Parathyroid adenoma (tissue), 2 donors: ENCODE data around the gene MMP8.

Experiments used
- H2AFZ ChIP-seq: fragments of 300-600 bp; sonication (generic); one replicate; pipeline ENCODE4 v1.7.0; 2017; ENCODE audit warnings: antibody characterized with exemption, mild to moderate bottlenecking
- H3K27ac ChIP-seq: fragments of 300-600 bp; sonication (generic); one replicate; pipeline ENCODE4 v1.7.0; 2017
- H3K27me3 ChIP-seq: fragments of 300-600 bp; sonication (generic); one replicate; pipeline ENCODE4 v1.7.0; 2017; ENCODE audit warnings: low read length; ENCODE audit not compliant: control insufficient read depth, insufficient read depth
- H3K36me3 ChIP-seq: fragments of 300-600 bp; sonication (generic); one replicate; pipeline ENCODE4 v1.7.0; 2017; ENCODE audit warnings: low read length; ENCODE audit not compliant: control insufficient read depth, insufficient read depth
- H3K4me1 ChIP-seq: fragments of 300-600 bp; sonication (generic); one replicate; pipeline ENCODE4 v1.7.0; 2017; ENCODE audit warnings: control low read depth
- H3K4me2 ChIP-seq: fragments of 300-600 bp; sonication (generic); one replicate; pipeline ENCODE4 v1.7.0; 2017; ENCODE audit warnings: low read length
- H3K4me3 ChIP-seq: fragments of 300-600 bp; sonication (generic); one replicate; pipeline ENCODE4 v1.7.0; 2017; ENCODE audit warnings: low read depth, low read length
- H3K79me2 ChIP-seq: fragments of 300-600 bp; sonication (generic); one replicate; pipeline ENCODE4 v1.7.0; 2017; ENCODE audit warnings: control low read depth
- H3K9ac ChIP-seq: fragments of 300-600 bp; sonication (generic); one replicate; pipeline ENCODE4 v1.7.0; 2017; ENCODE audit warnings: mild to moderate bottlenecking
- H3K9me3 ChIP-seq: fragments of 300-600 bp; sonication (generic); one replicate; pipeline ENCODE4 v1.7.0; 2017; ENCODE audit warnings: low read length; ENCODE audit not compliant: control insufficient read depth
- TF ChIP-seq, protein P1 (sequence below): fragments of 300-600 bp; sonication (generic); IDR thresholded peaks from one replicate; pipeline ENCODE4 v1.7.0; 2017; ENCODE audit warnings: antibody characterized with exemption, mild to moderate bottlenecking
- donor health status: primary hyperparathyroidism.

The MMP8 gene, protein sequence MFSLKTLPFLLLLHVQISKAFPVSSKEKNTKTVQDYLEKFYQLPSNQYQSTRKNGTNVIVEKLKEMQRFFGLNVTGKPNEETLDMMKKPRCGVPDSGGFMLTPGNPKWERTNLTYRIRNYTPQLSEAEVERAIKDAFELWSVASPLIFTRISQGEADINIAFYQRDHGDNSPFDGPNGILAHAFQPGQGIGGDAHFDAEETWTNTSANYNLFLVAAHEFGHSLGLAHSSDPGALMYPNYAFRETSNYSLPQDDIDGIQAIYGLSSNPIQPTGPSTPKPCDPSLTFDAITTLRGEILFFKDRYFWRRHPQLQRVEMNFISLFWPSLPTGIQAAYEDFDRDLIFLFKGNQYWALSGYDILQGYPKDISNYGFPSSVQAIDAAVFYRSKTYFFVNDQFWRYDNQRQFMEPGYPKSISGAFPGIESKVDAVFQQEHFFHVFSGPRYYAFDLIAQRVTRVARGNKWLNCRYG

DNA sequence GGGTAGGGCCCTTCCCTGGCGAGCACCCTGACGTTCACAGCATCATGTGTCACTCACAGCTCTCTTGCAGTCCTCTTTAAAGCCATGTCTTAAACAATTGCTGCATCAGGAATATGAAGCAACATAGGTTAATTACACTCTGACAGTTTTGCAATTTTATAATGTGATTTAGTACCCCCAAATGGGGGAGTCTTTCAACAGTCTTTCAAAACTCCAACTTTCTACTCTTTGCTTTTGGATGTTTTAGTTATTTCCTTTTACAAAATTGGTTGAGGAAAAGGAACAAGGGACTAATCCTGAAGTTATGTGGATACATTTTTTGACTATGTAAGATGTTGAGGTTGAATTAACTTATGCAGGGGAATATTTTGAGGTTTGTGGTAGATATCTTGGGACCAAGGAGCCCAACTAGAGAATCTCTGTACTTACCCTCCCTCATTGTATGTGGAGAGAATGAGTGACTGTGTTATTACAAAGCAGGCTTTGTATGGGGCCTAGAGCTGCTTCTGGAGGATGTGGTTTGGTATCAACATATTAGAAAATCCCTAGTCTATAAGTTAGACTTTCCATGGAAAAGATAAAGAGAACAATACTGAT, at the start of gene MMP8:
Gene MMP8 (minus strand): TSS at position 51 of the 597 bp plus-strand sequence. CDS start 99 bp downstream, outside the sequence.
- Histone ChIP-seq H3K4me3 (no peak within 1 kb of the TSS), H2AFZ (no peak within 1 kb of the TSS), H3K4me1 (no peaks in the 10 kb centered on the region), H3K9me3 (no peaks in the 10 kb centered on the region), H3K36me3 (no peaks in the 10 kb centered on the region), H3K27me3 (no peaks in the 10 kb centered on the region), H3K27ac (no peak within 1 kb of the TSS), H3K79me2 (no peaks in the 10 kb centered on the region), H3K4me2 (no peak within 1 kb of the TSS), H3K9ac (no peak within 1 kb of the TSS)
- TF ChIP-seq, protein P1, sequence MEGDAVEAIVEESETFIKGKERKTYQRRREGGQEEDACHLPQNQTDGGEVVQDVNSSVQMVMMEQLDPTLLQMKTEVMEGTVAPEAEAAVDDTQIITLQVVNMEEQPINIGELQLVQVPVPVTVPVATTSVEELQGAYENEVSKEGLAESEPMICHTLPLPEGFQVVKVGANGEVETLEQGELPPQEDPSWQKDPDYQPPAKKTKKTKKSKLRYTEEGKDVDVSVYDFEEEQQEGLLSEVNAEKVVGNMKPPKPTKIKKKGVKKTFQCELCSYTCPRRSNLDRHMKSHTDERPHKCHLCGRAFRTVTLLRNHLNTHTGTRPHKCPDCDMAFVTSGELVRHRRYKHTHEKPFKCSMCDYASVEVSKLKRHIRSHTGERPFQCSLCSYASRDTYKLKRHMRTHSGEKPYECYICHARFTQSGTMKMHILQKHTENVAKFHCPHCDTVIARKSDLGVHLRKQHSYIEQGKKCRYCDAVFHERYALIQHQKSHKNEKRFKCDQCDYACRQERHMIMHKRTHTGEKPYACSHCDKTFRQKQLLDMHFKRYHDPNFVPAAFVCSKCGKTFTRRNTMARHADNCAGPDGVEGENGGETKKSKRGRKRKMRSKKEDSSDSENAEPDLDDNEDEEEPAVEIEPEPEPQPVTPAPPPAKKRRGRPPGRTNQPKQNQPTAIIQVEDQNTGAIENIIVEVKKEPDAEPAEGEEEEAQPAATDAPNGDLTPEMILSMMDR: no peak

DNA sequence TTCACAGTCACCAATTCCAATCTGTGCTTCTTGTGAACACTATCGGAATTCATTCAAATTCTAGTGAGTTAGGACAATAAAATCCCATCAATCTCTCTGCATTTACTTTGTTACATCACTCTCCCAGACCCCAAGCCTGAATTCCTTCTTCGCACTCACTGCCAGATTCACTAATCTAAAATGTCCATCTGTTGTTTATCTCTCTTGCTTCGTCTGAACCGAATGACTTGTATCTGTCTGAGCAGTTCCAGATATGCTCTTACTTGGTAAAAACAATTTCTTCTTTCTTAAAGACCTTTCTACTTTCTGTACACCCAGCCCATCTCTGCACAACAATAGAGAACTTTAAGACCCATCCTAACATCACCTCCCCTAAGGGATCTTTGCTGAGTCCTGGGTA, 48.6 kb upstream of the MMP8 start:
- no peak overlapping the region for H3K27ac ChIP-seq
- H2AFZ ChIP-seq: no peak overlapping the region
- TF ChIP-seq, protein P1: no peak
- H3K9ac ChIP-seq: no peak overlapping the region
- no peaks in the 10 kb centered on the region for H3K4me1 ChIP-seq
- H3K27me3 ChIP-seq: no peaks in the 10 kb centered on the region
- H3K4me2 ChIP-seq: no peak overlapping the region
- H3K79me2 ChIP-seq: no peaks in the 10 kb centered on the region
- no peaks in the 10 kb centered on the region for H3K9me3 ChIP-seq
- no peaks in the 10 kb centered on the region for H3K36me3 ChIP-seq
- H3K4me3 ChIP-seq: no peak overlapping the region

DNA sequence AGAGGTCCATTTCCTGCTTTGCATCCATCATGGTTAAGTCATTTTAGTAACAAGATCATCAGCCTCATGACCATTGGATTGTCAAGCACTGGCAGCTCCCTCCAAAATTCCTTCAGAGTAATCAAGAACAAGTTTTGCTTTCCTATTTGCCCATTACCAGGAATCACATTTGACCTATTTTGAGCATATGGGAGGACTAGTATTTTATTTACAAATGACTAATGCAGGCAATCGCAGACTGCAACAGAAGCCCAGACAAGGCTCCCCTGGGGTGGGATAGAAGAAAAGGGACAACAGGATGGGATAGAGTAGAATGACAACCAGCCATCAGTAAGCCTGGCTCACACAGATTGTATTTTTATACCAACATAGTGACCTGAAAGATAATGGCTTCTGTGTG, 46.6 kb upstream of the MMP8 start:
- Histone ChIP-seq H3K79me2 (no peaks in the 10 kb centered on the region), H3K4me2 (no peak overlapping the region), H3K27ac (no peak overlapping the region), H3K4me1 (no peaks in the 10 kb centered on the region), H3K36me3 (no peaks in the 10 kb centered on the region), H2AFZ (no peak overlapping the region), H3K9me3 (no peaks in the 10 kb centered on the region), H3K9ac (no peak overlapping the region), H3K27me3 (no peaks in the 10 kb centered on the region), H3K4me3 (no peak overlapping the region)
- TF ChIP-seq, protein P1: no peak

DNA sequence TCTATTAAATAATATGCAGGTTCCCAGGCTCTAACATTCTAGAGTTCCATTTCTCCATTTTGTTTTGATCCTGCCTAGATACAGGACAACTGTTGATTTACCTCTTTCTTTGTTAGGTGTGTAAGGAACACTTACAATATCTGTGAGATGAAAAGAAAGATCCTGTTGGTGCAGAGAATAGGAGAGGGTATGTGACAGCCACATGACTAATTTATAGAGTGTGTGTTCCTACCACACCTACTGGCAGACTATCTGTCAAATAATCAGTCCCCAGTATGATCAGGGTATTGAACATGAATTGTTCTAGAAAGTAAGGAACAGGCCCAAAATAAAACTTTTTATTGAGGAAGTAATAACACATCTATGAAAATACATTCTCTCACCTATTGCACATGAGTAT, 45.4 kb upstream of the MMP8 start:
- no peaks in the 10 kb centered on the region for H3K4me1 ChIP-seq
- no peak overlapping the region for H3K9ac ChIP-seq
- no peak overlapping the region for H3K4me2 ChIP-seq
- TF ChIP-seq, protein P1: no peak
- no peak overlapping the region for H2AFZ ChIP-seq
- no peaks in the 10 kb centered on the region for H3K27me3 ChIP-seq
- H3K4me3 ChIP-seq: no peak overlapping the region
- H3K27ac ChIP-seq: no peak overlapping the region
- H3K9me3 ChIP-seq: no peaks in the 10 kb centered on the region
- no peaks in the 10 kb centered on the region for H3K79me2 ChIP-seq
- H3K36me3 ChIP-seq: no peaks in the 10 kb centered on the region
